ENCODE results near the gene GAB3.

The GAB3 gene, protein sequence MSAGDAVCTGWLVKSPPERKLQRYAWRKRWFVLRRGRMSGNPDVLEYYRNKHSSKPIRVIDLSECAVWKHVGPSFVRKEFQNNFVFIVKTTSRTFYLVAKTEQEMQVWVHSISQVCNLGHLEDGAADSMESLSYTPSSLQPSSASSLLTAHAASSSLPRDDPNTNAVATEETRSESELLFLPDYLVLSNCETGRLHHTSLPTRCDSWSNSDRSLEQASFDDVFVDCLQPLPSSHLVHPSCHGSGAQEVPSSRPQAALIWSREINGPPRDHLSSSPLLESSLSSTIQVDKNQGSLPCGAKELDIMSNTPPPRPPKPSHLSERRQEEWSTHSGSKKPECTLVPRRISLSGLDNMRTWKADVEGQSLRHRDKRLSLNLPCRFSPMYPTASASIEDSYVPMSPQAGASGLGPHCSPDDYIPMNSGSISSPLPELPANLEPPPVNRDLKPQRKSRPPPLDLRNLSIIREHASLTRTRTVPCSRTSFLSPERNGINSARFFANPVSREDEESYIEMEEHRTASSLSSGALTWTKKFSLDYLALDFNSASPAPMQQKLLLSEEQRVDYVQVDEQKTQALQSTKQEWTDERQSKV
- total RNA-seq, result 5.7 to 158 (median 51.9) reads per million in 9 experiments

GRCh38 chrX:154750301-154751202 is at the start of gene GAB3:
GAB3 (minus strand) TSS chrX:154751077; CDS start chrX:154751025, 52 bp downstream.
- peak; percentile 31 to 40 (median 38) for DNase-seq
- Mint-ChIP-seq H3K4me1 (ENCODE audit: low read depth in 2 of 2) (peaks cover 10 to 18% of the 10 kb centered on the region in 2 donors), H3K4me3 (peak within 1 kb of the TSS; percentile 81 to 83), H3K9me3 (no peaks in the 10 kb centered on the region), H3K27ac (peak within 1 kb of the TSS; percentile 84 to 93), H3K36me3 (ENCODE audit: insufficient read depth) (peaks cover 3% of the 10 kb centered on the region), H3K27me3 (no peaks in the 10 kb centered on the region)
- peak; percentile 63 for ATAC-seq (replicated peaks)

- ATAC-seq (replicated peaks), result no peak
- Mint-ChIP-seq H3K9me3 (no peaks in the 10 kb centered on the region), H3K4me1 (ENCODE audit: low read depth in 2 of 2) (peaks cover 3 to 7% of the 10 kb centered on the region in 2 donors), H3K36me3 (ENCODE audit: insufficient read depth) (peaks cover 6% of the 10 kb centered on the region), H3K27ac (no peak overlapping the region), H3K4me3 (no peak overlapping the region), H3K27me3 (no peaks in the 10 kb centered on the region)
- DNase-seq, result no peak
Measured at GRCh38 chrX:154799556-154800348, 48.9 kb upstream of the GAB3 start.

DNA sequence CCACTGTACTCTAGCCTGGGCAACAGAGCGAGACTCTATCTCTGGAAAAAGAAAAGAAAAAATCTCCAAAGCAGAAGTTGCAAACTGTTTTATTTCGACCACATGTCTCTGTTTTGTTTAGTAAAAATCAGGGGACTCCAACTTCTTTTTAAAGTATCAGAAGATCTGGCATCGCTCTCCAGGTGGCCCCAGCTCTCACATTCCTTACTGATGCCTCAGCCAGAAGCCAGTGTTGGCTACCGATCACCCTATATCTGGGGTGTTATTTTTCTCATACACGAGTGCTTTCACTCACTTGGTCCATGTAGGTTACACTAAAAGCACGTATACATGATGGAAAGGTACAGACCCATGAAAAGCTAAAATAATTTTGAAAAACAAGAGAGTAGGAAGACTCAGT is 46.1 kb upstream of the GAB3 start:
- ATAC-seq (replicated peaks) (no peak), DNase-seq (no peak)
- H3K27ac Mint-ChIP-seq, result no peak overlapping the region
- H3K4me3 Mint-ChIP-seq, result no peak overlapping the region
- H3K36me3 Mint-ChIP-seq (ENCODE audit: insufficient read depth), result peaks cover 3% of the 10 kb centered on the region
- H3K9me3 Mint-ChIP-seq, result no peaks in the 10 kb centered on the region
- H3K4me1 Mint-ChIP-seq (ENCODE audit: low read depth in 2 of 2), result peaks cover 0 to 4% of the 10 kb centered on the region in 2 donors
- H3K27me3 Mint-ChIP-seq, result no peaks in the 10 kb centered on the region

- no peaks in the 10 kb centered on the region for H3K9me3 Mint-ChIP-seq
- DNase-seq, result no peak
- H3K27ac Mint-ChIP-seq, result no peak overlapping the region
- H3K36me3 Mint-ChIP-seq (ENCODE audit: insufficient read depth), result peaks cover 3% of the 10 kb centered on the region
- ATAC-seq (replicated peaks), result no peak
- no peaks in the 10 kb centered on the region for H3K27me3 Mint-ChIP-seq
- H3K4me1 Mint-ChIP-seq (ENCODE audit: low read depth in 2 of 2), result peaks cover 0 to 4% of the 10 kb centered on the region in 2 donors
- H3K4me3 Mint-ChIP-seq, result no peak overlapping the region
Measured at GRCh38 chrX:154795016-154795415, 44.1 kb upstream of the GAB3 start.

DNA sequence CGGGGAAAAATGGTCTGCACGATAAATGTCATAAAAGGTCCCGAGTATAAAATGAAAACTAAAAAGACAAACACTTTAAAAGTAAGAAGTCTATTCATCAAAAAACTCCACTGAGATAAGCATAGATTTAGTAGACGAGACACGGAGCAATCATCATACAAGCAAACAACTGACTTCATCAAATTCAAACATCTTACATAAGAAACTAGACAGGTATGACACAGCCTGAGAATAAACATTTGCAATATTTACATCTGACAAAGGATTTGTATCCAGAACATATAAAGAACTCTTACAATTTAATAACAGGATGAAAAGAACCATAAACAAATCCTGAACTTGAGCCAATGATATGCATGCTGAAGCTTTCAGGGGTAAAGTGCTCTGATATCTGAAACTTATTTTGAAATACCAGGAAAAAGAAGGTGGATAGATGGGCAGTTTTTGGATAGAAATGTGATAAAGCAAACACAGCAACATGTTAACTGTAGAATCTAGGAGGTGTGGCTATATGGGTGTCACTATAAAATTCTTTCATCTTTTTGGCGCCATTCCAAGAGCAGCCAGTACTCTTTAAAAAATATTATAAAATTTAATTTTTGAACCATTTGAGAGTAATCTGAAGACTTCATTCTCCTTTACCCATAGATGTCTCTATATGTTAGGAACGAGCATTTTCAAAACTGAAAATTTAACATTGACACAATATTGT is 42.4 kb upstream of the GAB3 start:
- H3K9me3 Mint-ChIP-seq, result no peaks in the 10 kb centered on the region
- no peak overlapping the region for H3K4me3 Mint-ChIP-seq
- H3K4me1 Mint-ChIP-seq (ENCODE audit: low read depth in 2 of 2), result no peaks in the 10 kb centered on the region
- ATAC-seq (replicated peaks), result no peak
- DNase-seq, result no peak
- H3K36me3 Mint-ChIP-seq (ENCODE audit: insufficient read depth), result peaks cover 3% of the 10 kb centered on the region
- no peaks in the 10 kb centered on the region for H3K27me3 Mint-ChIP-seq
- H3K27ac Mint-ChIP-seq, result no peak overlapping the region

- DNase-seq (no peak), ATAC-seq (replicated peaks) (no peak)
- Mint-ChIP-seq H3K27me3 (no peaks in the 10 kb centered on the region), H3K4me3 (no peak overlapping the region), H3K4me1 (ENCODE audit: low read depth in 2 of 2) (no peaks in the 10 kb centered on the region), H3K27ac (no peak overlapping the region), H3K9me3 (no peaks in the 10 kb centered on the region), H3K36me3 (ENCODE audit: insufficient read depth) (peaks cover 3% of the 10 kb centered on the region)
Measured at GRCh38 chrX:154791939-154792338, 41.1 kb upstream of the GAB3 start.

GRCh38 chrX:154791467-154791866 is 40.6 kb upstream of the GAB3 start:
- H3K27ac Mint-ChIP-seq, result no peak overlapping the region
- H3K4me3 Mint-ChIP-seq, result no peak overlapping the region
- H3K4me1 Mint-ChIP-seq (ENCODE audit: low read depth in 2 of 2), result no peaks in the 10 kb centered on the region
- peaks cover 3% of the 10 kb centered on the region for H3K36me3 Mint-ChIP-seq (ENCODE audit: insufficient read depth)
- no peaks in the 10 kb centered on the region for H3K9me3 Mint-ChIP-seq
- no peak for ATAC-seq (replicated peaks)
- H3K27me3 Mint-ChIP-seq, result no peaks in the 10 kb centered on the region
- no peak for DNase-seq

GRCh38 chrX:154785716-154786115 is 34.8 kb upstream of the GAB3 start:
- Mint-ChIP-seq H3K36me3 (ENCODE audit: insufficient read depth) (no peaks in the 10 kb centered on the region), H3K27me3 (no peaks in the 10 kb centered on the region), H3K9me3 (no peaks in the 10 kb centered on the region), H3K4me3 (no peak overlapping the region), H3K27ac (no peak overlapping the region), H3K4me1 (ENCODE audit: low read depth in 2 of 2) (peaks cover 0 to 5% of the 10 kb centered on the region in 2 donors)
- no peak for DNase-seq
- ATAC-seq (replicated peaks), result no peak

- DNase-seq (no peak), ATAC-seq (replicated peaks) (no peak)
- Mint-ChIP-seq H3K27me3 (no peaks in the 10 kb centered on the region), H3K4me1 (ENCODE audit: low read depth in 2 of 2) (peaks cover 0 to 5% of the 10 kb centered on the region in 2 donors), H3K27ac (peak overlapping the region in 1 of 2 donors; percentile 51), H3K4me3 (peak overlapping the region in 1 of 2 donors; percentile 70), H3K9me3 (no peaks in the 10 kb centered on the region), H3K36me3 (ENCODE audit: insufficient read depth) (no peaks in the 10 kb centered on the region)
Measured at GRCh38 chrX:154784149-154784995, 33.5 kb upstream of the GAB3 start.

- Mint-ChIP-seq H3K9me3 (no peaks in the 10 kb centered on the region), H3K4me3 (no peak overlapping the region), H3K4me1 (ENCODE audit: low read depth in 2 of 2) (peaks cover 0 to 5% of the 10 kb centered on the region in 2 donors), H3K27me3 (no peaks in the 10 kb centered on the region), H3K36me3 (ENCODE audit: insufficient read depth) (peaks cover 20% of the 10 kb centered on the region), H3K27ac (no peak overlapping the region)
- ATAC-seq (replicated peaks) (no peak), DNase-seq (no peak)
Measured at GRCh38 chrX:154780968-154781367, 30.1 kb upstream of the GAB3 start.

- Mint-ChIP-seq H3K27me3 (no peaks in the 10 kb centered on the region), H3K4me3 (no peak overlapping the region), H3K9me3 (no peaks in the 10 kb centered on the region), H3K27ac (no peak overlapping the region), H3K36me3 (ENCODE audit: insufficient read depth) (peaks cover 29% of the 10 kb centered on the region), H3K4me1 (ENCODE audit: low read depth in 2 of 2) (peaks cover 0 to 3% of the 10 kb centered on the region in 2 donors)
- ATAC-seq (replicated peaks) (no peak), DNase-seq (no peak)
Measured at GRCh38 chrX:154779261-154779660, 28.4 kb upstream of the GAB3 start.

DNA sequence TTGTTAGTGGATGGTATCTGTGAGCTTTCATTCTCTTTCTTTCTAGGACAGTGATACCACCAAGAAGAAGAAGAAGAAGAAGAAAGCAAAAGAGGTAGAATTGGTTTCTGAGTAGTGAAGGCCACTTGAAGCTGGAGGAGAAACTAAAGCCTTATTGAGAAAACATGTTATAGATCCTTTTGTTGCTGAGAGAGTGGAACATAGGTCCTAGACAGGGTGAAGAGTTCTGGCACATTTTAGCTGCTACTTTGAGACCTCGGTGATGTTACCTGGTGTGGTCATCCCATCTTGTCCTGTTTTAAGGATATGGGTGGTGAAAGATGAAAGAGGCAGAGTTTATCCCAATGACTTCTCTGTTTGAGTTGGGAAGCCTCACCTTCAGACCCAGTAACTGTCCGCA is 25.9 kb upstream of the GAB3 start:
- H3K27me3 Mint-ChIP-seq, result no peaks in the 10 kb centered on the region
- ATAC-seq (replicated peaks), result no peak
- peaks cover 45% of the 10 kb centered on the region for H3K36me3 Mint-ChIP-seq (ENCODE audit: insufficient read depth)
- H3K4me1 Mint-ChIP-seq (ENCODE audit: low read depth in 2 of 2), result no peaks in the 10 kb centered on the region
- DNase-seq, result no peak
- no peak overlapping the region for H3K4me3 Mint-ChIP-seq
- no peaks in the 10 kb centered on the region for H3K9me3 Mint-ChIP-seq
- H3K27ac Mint-ChIP-seq, result peak overlapping the region in 1 of 2 donors; percentile 46

All from effector memory CD8-positive, alpha-beta T cell (primary cell).